Femur (tissue), 1 donor: ENCODE measurements around the gene CPXM2.
A peak's percentile ranks its signal among the peaks of the same experiment; 100 is the strongest.

ENCODE experiments used
- DNase-seq: peaks from one replicate; pipeline ENCODE4 v3.0.0-alpha.2; 2017

Gene CPXM2

GRCh38 chr10:123903621-123904020 lies 12.0 kb upstream of the CPXM2 start:
- DNase-seq = no peak

DNA sequence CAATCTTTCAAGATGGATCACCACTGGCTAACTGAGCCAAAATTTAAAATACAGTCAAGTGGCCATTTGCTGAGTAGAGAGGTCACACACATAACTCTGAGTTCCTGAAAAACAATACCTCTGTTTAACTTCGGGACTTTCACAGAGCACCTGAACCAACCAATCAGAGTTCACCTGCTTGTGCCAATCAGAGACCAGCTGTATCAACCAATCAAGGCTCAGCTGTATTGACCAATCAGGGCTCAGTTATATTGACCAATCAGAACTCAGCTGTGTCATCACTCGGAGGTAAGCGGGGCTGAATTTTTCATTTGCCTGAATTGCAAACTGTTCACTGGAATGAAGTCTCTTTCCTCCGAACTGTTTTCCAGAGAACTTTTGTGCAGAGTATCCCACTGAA lies 10.0 kb upstream of the CPXM2 start:
- DNase-seq = no peak

DNA sequence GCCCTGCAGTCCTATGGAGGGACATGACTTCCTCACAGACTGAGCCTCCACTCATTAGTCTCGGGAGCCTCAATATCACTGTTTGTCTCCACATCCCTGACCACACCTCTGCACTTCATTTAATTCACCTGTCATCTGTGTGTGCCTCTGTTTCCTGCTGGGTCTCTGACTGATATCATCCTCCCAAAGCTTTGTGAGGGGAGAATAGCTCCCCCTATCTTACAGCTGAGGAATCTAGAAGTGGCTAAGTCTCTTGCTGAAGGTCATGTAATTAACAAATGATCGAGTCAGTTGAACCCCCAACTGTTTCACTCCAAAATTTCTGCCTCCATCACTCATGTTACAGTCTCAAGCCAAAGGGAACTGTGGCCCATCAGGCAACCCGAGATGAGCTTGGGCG lies 5.5 kb upstream of the CPXM2 start:
- DNase-seq = no peak

- no peak for DNase-seq
Observed at GRCh38 chr10:123896246-123896927, 4.8 kb upstream of the CPXM2 start.

DNA sequence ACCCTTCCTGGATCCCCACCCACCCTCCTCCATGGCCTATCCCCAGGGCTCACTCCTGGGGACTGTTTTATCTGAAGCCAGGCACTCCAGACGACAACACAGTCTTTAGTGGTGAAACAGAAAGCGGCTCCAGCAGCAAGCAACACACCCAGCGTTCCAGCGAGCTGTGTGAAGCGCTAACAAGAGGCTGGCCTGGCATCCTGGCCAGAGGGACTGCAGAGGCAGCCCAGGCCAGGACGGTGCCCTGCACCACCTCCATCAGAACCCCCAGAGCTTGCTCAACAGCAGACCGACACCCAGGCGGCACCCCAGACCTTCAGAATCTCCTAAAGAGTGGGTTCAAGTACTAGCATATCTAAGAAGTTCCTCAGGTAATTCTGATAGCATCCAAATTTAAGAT lies 2.0 kb upstream of the CPXM2 start:
- no peak for DNase-seq

DNA sequence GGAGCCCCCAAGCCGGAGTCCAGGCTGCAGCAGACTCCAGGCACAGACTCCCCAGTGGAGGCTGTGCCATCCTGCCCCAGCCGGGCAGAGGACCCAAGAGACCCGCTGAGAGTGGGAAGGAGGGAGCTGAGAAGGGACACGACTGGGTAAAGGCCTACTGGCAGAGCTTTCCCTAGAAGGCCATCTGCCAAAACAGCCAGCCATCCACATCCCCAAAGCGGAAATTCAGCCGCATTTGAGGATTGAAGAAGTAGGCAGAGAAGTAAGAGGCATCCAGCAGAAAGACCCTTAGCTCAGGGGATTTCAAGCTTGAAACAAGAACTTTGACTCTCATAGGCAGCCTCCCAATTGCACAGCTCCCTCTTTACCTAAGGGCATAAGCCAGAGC lies 857 bp downstream of the CPXM2 start:
- peak; percentile 39 for DNase-seq

DNA sequence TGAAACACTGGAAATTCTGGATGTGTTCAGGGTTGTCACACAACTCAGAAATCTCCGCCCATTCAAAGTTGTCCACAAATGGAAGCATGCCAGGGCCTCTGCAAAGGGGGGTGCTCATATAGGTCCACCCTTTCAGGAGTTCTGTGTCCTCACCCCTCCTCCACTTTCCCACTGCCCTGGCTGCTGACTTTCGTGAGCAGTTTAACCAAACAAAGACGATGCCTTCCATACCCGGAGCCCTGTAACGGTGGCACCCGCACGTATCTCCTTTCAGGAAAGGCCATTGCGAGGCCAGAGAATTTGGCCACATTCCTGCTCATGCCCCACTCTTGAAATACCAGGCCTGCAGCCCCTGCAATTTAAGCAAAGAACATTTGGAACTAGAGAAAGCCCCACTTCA lies 1.4 kb downstream of the CPXM2 start:
- peak; percentile 62 for DNase-seq

DNA sequence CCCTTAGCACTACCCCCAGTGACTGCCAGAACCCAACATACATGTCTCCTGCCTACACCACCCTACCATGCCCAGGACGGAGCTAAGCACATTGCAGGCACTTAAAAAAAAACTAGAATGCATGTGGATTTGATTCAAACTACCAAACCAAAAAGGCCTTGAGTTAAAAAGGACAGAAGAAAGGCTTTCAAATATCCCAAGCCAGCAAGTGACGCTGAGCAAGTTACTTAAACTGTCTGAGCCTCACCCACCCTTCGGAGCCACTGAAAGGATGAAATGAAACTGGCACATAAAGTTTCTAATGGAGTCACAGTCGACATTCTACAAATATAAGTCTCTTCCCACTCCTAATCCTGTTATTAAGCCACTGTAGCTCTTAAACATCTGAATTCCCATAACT lies 1.8 kb downstream of the CPXM2 start:
- DNase-seq = no peak

DNA sequence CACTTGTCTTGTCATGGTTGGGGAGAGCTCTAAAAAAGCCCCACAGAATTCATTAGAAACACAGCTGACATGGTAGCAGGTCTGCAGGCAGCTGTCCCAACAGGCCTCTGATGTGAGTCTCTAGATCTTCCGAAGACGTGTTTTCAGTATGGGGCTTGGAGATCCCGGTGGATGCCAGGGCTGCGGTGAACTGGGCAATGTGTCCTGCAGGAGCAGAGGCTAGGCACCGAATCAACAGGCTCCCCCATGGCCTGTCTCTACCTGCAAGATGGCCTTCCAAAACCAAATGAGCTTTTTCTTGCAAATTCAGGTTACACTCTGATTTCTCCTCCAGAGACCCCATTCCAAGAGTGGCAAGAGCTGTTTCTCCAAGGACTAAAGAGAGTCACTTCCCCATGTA lies 2.9 kb downstream of the CPXM2 start:
- DNase-seq = no peak

- DNase-seq = no peak
Observed at GRCh38 chr10:123888256-123888655, 3.4 kb downstream of the CPXM2 start.

- DNase-seq = no peak
Observed at GRCh38 chr10:123886292-123886691, 5.3 kb downstream of the CPXM2 start.

DNA sequence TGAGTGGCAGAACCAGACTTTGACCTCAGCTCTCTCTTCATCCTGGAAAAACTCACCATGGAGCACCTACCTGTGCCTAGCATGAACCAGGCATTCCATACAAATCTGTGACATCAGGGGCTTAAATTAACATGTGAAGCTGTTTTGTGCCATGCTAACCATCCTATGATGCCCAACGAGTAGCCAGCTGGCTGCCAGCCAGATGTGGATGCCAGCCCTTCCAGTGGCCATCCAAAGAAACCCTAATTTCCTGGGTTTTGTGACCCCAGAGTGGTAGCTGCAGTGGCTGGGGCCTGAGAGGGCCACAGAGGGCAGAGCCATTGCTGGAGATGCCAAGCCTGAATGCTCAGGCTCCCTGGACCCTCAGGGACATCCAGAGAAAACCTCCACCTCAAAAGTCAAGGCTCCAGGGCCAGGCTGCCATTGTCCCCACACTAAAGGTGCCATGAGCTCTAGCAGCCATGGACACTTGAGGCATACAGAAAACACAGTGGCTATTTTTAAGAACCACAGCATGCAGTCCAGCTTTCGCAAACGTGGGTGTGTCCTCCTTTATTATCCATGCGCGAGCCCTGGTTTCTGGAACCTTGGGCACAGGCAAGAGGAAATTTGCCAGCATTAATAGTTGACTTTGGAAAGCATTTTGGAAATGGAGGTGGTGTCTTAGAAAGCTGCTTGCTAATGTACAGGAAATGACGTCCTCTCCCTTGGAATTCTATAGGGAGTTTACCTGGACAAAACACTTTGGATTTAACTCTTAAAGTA lies 6.0 kb downstream of the CPXM2 start:
- peak; percentile 60 for DNase-seq

DNA sequence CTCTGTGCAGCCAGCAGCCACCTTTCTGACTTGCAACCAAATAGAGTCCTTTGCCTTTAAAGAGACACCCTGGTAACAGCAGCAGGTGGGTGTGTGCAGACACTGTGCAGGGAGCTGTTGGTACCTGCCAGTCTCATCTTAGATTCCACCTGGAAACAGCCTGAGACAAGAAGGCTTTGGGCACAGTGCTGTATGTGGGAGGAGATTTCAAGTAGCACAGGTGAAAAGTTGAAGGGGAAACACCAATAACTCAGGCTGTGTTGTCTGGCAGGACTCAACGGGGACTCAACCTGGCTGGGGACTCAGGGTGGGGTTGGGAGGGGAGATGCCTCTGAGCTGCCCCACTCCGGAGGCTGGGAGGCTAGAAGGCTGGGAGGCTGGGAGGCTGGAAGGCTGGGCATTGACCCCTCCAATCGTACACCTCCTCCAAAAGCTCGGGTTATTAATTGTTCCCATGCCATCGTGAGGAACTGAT lies 6.7 kb downstream of the CPXM2 start:
- DNase-seq = no peak

- no peak for DNase-seq
Observed at GRCh38 chr10:123884351-123884906, 7.2 kb downstream of the CPXM2 start.

GRCh38 chr10:123883673-123884320 lies 7.8 kb downstream of the CPXM2 start:
- DNase-seq = no peak

DNA sequence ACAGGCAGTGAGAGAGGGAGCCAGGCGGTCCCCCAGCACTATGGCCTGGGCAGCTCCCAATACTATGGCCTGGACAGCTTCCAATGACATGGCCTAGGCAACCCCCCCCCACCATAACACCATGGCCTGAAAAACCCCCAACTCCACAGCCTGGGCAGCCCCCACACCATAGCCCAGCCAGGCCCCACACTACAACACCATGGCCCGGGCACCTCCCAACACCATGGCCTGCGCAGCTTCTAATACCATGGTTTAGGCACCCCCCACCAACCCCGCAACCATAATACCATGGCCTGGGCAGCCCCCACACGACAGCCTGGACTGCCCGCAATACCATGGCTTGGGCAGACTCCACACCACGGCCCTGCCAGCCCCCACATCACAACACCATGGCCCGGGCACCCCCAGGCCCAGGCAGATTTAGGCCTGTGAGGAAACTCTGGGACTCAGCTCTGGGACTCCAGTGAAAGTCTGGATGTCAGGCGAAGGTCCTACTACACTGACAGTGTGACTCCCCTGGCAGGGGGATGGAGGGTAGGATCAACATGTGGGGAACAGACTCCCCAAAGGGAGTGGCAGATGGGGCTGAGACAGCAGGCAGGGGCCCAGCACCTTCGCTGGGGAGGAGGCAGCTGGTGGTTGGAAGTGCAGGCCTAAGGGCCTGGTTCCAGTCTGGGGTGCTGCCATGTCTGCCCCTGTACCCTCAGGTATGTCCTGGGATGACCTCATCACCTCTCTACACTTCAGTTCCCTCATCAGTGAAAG lies 8.7 kb downstream of the CPXM2 start:
- DNase-seq = no peak

DNA sequence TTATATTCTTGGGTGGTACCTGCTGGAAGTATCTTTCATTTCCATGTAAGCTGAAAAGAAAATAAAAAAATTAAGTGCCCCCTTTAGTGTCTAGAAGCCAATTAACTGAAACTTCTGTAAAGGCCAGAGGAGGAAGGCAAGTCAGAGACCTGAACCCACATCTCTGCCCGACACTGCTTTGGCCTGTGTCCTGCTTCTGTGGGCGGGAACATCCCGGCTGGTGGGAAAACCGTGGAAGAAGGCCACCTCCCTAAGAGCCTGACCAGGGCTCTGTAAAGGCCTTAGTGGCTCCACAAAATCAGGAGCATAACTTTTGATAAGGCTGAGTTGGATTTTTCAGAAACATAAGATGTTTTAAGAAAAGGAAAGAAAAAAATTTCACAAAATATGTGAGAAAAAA lies 9.4 kb downstream of the CPXM2 start:
- no peak for DNase-seq

- DNase-seq = no peak
Observed at GRCh38 chr10:123879606-123880257, 11.9 kb downstream of the CPXM2 start.

DNA sequence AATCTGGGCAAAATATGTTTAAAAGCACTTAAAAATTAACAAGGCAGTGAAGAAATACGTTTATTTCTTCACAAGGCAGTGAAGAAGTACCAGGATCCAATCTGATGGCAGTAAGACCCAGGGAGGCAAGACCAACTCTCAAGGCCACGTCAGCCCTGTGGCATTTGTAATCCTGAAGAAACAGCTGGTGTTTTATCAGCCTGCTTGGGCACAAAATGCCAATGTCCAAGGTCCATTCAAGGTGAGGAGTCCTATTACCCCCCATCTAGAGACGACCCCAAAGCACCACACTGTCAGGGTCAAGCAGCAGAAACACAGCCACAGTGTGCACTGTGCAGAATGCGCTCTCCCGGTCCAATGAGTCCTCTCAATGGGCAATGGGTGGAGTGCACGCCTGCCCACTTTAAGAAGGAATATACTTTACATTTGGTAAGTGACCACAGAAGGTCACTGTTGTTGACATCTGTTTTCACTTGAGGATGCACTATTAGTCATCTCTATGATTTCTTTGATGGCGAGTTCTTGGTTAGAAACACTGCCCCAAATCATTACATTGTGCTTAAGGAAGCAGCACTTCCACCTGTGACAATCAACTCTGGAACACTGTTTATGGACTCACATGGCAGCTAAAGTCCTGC lies 12.8 kb downstream of the CPXM2 start:
- no peak for DNase-seq

GRCh38 chr10:123870260-123870659 lies 21.3 kb downstream of the CPXM2 start:
- no peak for DNase-seq

DNA sequence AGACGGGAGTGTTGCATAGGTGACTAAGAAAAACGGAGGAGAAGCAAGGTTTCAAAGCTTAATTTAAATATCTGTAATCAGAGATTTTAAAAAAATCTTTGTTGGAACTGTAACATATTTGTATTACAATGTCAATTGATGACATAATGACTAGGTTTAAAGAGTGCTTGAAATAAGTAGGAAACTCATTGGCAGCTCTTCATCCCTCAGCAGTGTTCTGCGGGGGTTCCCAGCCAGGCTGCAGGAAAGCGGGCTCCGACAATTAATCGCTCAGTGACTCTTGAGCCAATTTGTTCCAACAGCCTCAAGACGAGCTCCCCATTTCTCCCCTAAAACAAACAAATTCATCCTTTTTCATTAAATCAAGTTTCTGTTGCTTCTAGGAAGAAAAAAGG lies 22.6 kb downstream of the CPXM2 start:
- DNase-seq = no peak
